PC-3 (cell line): ENCODE data around the gene CACNA2D2.

Source experiments
- EZH2 ChIP-seq: fragments of 300-600 bp; sonication (generic); IDR thresholded peaks from one replicate; pipeline ENCODE4 v1.6.1; 2017; ENCODE audit warnings: antibody characterized with exemption, mild to moderate bottlenecking, low read length; ENCODE audit not compliant: unreplicated experiment
- EZH2phosphoT487 ChIP-seq: fragments of 300-600 bp; sonication (generic); IDR thresholded peaks from 2 replicates; pipeline ENCODE4 v1.6.1; 2018; ENCODE audit warnings: mild to moderate bottlenecking, antibody characterized with exemption, low read length, borderline replicate concordance
- TF ChIP-seq, protein P1 (sequence below): fragments of 300-600 bp; sonication (generic); conservative IDR thresholded peaks from 2 replicates; pipeline ENCODE4 v1.5.1; 2017; ENCODE audit warnings: antibody characterized with exemption, low read depth, mild to moderate bottlenecking, low read length

DNA sequence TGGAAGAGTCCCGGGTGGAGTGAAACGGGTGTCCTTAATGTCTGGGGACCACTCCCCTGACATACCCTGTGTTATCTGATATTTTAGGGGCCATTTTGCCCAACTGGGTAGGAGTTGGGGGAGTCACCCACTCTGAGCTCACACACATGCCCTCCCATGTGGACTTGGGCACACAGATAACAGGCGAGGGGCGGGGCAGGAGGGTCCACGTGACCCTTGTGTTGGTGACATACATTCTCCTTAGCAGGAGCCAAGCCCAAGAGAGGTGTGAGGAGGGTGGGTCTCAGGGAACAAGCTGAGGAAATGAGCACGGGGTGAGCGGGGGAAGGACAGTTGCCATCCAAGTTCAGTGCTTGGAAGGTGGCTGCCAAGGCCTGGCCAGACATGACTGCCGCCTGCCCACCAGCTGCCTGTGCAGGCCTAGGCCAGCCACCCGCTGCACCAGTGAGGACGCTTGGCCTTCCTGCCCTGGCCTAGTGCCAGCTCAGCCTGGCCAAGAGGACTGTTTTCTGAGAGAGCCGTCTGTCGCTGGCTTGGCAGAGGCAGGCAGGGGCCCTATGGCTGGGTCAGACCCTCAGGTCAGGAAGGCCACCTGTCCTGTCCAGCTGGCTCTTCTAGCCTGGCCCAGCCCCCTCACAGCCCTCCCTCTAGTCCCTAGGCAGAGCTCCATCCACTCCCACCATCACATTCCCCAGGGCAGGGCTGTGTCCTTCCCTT, 112.8 kb downstream of the CACNA2D2 start:
- TF ChIP-seq, protein P1, sequence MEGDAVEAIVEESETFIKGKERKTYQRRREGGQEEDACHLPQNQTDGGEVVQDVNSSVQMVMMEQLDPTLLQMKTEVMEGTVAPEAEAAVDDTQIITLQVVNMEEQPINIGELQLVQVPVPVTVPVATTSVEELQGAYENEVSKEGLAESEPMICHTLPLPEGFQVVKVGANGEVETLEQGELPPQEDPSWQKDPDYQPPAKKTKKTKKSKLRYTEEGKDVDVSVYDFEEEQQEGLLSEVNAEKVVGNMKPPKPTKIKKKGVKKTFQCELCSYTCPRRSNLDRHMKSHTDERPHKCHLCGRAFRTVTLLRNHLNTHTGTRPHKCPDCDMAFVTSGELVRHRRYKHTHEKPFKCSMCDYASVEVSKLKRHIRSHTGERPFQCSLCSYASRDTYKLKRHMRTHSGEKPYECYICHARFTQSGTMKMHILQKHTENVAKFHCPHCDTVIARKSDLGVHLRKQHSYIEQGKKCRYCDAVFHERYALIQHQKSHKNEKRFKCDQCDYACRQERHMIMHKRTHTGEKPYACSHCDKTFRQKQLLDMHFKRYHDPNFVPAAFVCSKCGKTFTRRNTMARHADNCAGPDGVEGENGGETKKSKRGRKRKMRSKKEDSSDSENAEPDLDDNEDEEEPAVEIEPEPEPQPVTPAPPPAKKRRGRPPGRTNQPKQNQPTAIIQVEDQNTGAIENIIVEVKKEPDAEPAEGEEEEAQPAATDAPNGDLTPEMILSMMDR: no peak
- TF ChIP-seq EZH2 (no peak), EZH2phosphoT487 (no peak)
